HG03469 (cell line): ENCODE data around the gene MYO1B.

Experiments used
- ATAC-seq: cut with Tn5 transposase; IDR thresholded peaks from one replicate; pipeline ENCODE4 v1.9.1; 2021; ENCODE audit warnings: mild to moderate bottlenecking, moderate library complexity, moderate number of reproducible peaks; ENCODE audit not compliant: unreplicated experiment

MYO1B gene

GRCh38 chr2:191391171-191391570 is 146.0 kb downstream of the MYO1B start:
- ATAC-seq, result no peak

GRCh38 chr2:191394043-191394442 is 148.8 kb downstream of the MYO1B start:
- no peak for ATAC-seq

GRCh38 chr2:191396794-191397193 is 151.6 kb downstream of the MYO1B start:
- no peak for ATAC-seq

GRCh38 chr2:191399601-191400000 is 154.4 kb downstream of the MYO1B start:
- no peak for ATAC-seq

GRCh38 chr2:191401287-191401686 is 156.1 kb downstream of the MYO1B start:
- no peak for ATAC-seq

- no peak for ATAC-seq
Observed at GRCh38 chr2:191402966-191403565, 157.9 kb downstream of the MYO1B start.

- no peak for ATAC-seq
Observed at GRCh38 chr2:191404568-191404991, 159.4 kb downstream of the MYO1B start.

- no peak for ATAC-seq
Observed at GRCh38 chr2:191405546-191405945, 160.3 kb downstream of the MYO1B start.

- no peak for ATAC-seq
Observed at GRCh38 chr2:191410646-191411436, 165.6 kb downstream of the MYO1B start.

- no peak for ATAC-seq
Observed at GRCh38 chr2:191411472-191411871, 166.3 kb downstream of the MYO1B start.

- ATAC-seq, result no peak
Observed at GRCh38 chr2:191412353-191412752, 167.1 kb downstream of the MYO1B start.

GRCh38 chr2:191415101-191415500 is 169.9 kb downstream of the MYO1B start:
- no peak for ATAC-seq

GRCh38 chr2:191415858-191416257 is 170.7 kb downstream of the MYO1B start:
- no peak for ATAC-seq

GRCh38 chr2:191417746-191418145 is 172.5 kb downstream of the MYO1B start:
- no peak for ATAC-seq

- ATAC-seq, result no peak
Observed at GRCh38 chr2:191421950-191422349, 176.7 kb downstream of the MYO1B start.

- ATAC-seq, result no peak
Observed at GRCh38 chr2:191427031-191427430, 181.8 kb downstream of the MYO1B start.

GRCh38 chr2:191428141-191428540 is 182.9 kb downstream of the MYO1B start:
- ATAC-seq, result no peak

GRCh38 chr2:191430476-191430875 is 185.3 kb downstream of the MYO1B start:
- no peak for ATAC-seq

- no peak for ATAC-seq
Observed at GRCh38 chr2:191432121-191432520, 186.9 kb downstream of the MYO1B start.

GRCh38 chr2:191434072-191434471 is 188.9 kb downstream of the MYO1B start:
- no peak for ATAC-seq

- ATAC-seq, result no peak
Observed at GRCh38 chr2:191435141-191435540, 189.9 kb downstream of the MYO1B start.

- ATAC-seq, result no peak
Observed at GRCh38 chr2:191436368-191437055, 191.3 kb downstream of the MYO1B start.
